ENCODE results near the gene IL4.
"Not testable (repeated sequence)": the region's sequence is repeated elsewhere in the genome, so short reads cannot be mapped to it uniquely, and the experiment has no call there.

IL4 gene

DNA sequence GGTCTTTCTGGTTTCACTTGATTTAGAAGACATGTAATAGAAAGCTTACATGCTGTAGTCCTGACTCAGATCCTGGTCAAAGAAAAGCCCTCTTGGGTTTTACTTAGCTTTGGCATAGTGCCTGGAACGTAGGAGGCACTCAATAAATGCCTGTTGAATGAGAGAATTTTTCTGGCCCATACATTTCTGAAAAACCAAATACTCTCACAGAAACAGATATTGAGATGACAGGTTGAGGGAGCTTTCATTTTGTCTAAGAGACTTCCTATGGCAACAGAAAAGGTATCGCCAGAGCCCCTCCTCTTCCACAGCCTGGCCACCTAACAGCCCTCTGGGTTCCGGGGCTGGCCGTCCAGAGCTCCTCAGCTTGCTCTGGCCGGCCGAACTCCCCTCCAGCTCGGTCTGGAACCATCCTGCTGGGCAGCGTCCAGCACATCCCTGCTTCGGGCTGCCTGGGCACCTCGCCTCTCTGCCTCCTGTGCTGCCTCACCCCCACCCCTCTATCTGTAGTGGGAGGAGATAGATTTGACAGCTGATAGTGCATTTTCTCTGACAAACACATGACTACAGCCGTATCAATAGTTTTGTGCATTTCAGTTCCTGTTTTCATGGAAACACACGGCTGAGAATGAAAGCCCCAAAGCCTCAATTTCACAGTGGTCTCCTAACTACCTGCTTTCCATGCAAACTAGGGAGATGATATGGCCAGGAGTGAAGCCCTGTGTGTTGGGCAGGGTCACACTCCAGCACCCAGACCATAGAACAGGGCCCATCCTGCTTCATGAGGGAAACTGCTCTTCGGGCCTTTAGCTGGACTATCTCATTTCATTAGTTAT, 1.1 kb downstream of the IL4 start:
- no peak for DNase-seq (ENCODE audit: low read depth)

GRCh38 chr5:132675936-132676689, 2.3 kb downstream of the IL4 start:
- no peak for DNase-seq (ENCODE audit: low read depth)

GRCh38 chr5:132677191-132677590, 3.4 kb downstream of the IL4 start:
- no peak for DNase-seq (ENCODE audit: low read depth)

DNA sequence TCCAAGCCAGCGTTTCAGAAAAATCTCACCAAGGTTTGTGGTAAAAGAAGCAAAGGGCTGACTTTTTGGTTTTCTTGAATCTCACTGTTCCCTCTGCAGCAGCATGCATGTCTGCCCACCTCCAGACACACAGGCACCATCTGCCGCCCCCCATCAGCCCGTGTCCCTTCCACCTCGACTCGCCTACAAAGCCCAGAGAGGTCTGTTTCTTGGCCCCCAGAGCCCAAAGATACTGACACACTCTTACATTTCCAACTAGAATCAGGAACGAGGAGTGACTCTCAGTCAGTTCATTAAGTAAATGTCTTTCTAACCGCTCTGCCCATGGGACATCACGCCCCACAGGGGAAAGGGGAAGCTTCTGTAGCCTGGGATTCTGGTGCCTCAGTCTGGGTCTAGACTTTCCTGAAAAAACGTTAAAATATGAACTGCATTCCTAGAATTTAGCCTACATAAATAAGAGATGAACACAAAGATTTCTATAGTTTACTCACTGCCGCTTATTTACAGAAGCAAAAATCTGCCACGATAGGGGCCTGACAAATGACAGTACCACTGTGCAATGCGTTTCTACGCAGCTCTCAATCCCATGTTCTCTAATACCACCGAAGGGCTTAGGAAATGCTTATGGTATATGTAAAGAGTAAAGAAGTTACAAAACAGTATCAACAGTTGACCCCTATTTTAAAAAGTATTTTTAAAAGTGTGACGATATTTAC, 4.1 kb downstream of the IL4 start:
- no peak for DNase-seq (ENCODE audit: low read depth)

GRCh38 chr5:132678735-132679134, 4.9 kb downstream of the IL4 start:
- no peak for DNase-seq (ENCODE audit: low read depth)

GRCh38 chr5:132679166-132679565, 5.4 kb downstream of the IL4 start:
- no peak for DNase-seq (ENCODE audit: low read depth)

DNA sequence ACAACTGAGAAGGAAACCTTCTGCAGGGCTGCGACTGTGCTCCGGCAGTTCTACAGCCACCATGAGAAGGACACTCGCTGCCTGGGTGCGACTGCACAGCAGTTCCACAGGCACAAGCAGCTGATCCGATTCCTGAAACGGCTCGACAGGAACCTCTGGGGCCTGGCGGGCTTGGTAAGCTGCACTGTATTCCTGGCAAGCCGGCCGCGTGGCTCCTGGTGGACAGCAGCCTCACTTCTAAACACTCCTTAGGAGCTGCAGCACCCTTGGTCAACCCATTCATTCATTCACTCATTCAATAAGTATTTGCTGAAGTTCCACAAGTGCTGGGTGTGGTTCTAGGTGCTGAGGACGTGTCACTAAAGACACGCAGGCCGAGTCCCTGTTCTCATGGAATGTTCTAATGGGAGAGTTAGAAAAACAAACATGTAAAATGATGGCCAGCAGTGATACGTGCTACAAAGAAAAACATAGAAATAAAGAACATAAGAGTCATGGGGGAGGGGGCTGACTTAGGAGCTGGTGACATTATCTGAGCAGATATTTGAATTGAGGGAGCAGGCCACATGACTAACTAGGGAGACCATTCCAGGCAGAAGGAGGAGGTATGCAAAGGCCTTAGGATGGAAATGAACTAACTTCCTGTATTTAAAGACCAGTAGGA, 6.1 kb downstream of the IL4 start:
- no peak for DNase-seq (ENCODE audit: low read depth)

DNA sequence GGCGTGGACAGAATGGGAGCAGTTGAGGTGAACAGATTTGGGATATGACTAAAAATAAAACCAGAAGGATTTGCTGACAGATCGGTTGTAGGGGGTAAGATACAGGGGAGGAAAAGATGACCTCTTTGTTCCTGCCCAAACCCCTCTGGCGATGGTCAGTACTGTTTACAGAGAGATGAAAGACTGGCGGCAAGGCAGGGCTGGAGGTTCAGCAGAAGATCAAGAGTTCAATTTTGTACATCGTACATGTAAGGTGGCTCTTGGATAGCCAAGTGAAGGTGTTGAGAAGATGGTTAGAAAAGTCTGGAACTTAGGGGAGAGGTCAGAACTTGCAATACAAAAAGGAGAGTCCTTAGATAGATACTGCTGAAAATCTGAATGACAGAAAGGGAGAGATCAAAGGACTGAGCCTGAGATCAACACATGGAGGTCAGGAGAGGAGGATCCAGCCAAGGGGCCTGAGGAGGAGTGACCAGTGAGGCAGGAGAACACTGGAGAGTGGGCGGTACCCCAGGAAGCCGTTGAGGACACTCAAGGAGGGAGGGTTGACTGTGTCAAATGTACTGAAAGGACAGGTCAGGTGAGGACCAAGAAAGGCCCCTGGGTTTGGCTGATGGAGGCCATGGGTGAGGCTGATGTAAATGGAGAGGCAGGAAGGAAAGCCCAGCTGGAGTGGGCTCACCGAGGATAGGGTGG, 7.1 kb downstream of the IL4 start:
- no peak for DNase-seq (ENCODE audit: low read depth)

- no peak for DNase-seq (ENCODE audit: low read depth)
Measured at GRCh38 chr5:132681476-132681831, 7.7 kb downstream of the IL4 start.

- no peak for DNase-seq (ENCODE audit: low read depth)
Measured at GRCh38 chr5:132681983-132682382, 8.2 kb downstream of the IL4 start.

- DNase-seq (ENCODE audit: low read depth) = no peak
Measured at GRCh38 chr5:132684491-132684890, 10.7 kb downstream of the IL4 start.

- no peak for DNase-seq (ENCODE audit: low read depth)
Measured at GRCh38 chr5:132684922-132685720, 11.3 kb downstream of the IL4 start.

DNA sequence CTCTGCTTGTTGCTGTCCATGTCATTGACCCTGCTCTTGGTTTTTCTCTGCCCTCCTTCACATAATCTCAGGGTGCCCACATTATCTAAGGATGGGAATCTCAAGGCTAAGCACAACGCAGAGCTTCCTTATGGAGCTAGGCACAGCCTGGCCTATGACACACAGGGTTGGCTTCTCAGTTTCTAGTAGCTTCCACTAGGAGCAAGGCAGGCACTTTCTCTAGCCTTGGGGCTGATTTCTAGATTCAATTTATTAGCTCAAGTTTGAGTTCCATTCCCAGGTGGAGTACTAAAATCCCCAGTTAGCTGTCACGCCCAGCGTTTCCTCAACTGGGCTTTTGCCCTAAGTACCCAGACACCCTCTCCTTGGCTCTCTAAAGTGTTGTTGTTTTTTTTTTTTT, 12.4 kb downstream of the IL4 start:
- DNase-seq (ENCODE audit: low read depth) = no peak

DNA sequence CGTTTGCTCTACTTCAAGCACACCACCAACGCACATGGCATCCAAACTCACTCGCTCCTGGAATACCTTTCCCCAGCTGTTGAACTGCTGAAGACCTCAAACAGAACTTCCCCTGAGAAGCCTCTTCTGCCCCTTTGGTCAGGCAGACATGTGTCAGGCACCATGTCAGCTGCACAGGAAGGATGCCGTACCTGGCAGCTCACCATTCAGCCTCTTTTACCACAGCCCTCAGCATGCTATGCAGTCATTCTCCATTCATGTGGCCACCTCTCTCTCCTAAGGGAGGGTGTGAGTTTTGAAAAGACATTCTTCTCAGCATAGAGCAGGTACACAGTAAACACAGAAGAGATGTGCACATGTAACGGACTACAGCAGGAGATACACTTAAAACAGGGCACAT, 14.2 kb downstream of the IL4 start:
- no peak for DNase-seq (ENCODE audit: low read depth)

- no peak for DNase-seq (ENCODE audit: low read depth)
Measured at GRCh38 chr5:132688536-132689339, 14.9 kb downstream of the IL4 start.

DNA sequence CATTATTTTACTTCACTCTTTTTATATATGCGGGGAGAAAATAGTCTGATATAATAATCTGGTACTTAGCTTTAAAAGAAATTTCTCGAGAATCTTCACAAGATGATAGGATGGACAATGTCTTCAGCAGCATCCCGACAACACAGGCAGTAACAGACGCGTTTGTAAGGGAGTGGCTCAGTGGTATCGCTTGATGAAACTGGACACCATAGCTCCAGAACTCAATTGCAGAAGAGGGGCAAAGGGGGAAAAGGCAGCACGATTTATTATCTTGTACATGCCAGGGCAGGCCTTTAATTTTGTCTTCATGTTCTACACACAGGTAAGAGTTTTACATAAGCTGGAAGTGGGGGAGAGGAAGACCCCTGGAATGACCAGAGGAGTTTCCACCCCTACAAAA, 15.7 kb downstream of the IL4 start:
- DNase-seq (ENCODE audit: low read depth) = no peak

DNA sequence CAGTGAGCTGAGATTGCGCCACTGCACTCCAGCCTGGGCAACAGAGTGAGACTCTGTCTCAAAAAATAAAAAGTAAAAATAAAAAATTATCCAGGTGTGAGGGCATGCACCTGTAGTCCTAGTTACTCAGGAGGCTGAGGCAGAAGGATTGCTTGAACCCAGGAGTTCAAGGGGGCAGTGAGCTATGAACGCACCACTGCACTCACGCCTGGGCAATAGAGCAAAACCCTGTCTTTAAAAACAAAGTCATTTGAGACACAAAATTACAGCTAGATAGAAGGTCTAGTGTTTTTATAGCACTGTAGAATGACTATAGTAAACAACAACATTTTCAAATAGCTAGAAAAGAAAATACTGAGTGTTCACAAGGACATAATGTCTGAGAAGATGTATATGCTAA, 16.4 kb downstream of the IL4 start:
- no peak for DNase-seq (ENCODE audit: low read depth)

DNA sequence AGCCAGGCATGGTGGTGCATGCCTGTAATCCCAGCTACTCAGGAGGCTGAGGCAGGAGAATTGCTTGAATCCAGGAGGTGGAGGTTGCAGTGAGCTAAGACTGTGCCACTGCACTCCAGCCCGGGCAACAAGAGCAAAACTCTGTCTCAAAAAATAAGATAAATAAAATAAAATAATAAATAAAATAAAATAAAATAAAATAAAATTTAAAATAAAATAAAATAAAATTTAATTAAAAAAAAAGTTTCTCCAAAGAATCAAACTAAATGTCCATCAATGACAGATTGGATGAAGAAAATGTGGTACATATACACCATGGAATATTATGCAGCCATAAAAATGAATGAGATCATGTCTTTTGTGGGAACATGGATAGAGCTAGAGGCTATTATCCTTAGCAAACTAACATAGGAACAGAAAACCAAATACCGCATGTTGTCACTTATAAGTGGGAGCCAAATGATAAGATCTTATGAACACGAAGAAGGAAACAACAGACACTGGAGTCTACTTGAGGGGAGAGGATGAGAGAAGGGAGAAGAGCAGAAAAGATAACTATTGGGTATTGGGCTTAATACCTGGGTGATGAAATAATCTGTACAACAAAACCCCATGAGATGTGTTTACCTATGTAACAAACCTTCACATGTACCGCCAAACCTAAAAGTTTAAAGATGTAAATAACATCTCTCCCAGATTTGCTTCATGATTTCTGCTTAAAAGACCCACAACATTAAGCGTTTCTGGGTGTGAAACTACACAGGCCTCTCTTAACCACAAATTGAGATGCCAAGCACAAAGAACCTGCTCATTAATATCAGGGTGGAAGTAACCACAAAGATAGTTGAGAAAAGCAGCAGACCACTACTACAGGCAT, 18.2 kb downstream of the IL4 start:
- not testable (repeated sequence) for DNase-seq (ENCODE audit: low read depth)

GRCh38 chr5:132692632-132692967, 18.8 kb downstream of the IL4 start:
- no peak for DNase-seq (ENCODE audit: low read depth)
